ENCODE measurements around the gene CYFIP1. TPM values are rescaled to one million over a fixed set of nuclear protein-coding genes. Genes with fewer than 3 reads are reported as not detected.

The CYFIP1 gene
- total RNA-seq, 2 donors from 2014 or later, result 134 to 139 TPM

GRCh38 chr15:22981051-22981840 lies 1.1 kb upstream of the CYFIP1 start:
- H3K4me1 Mint-ChIP-seq, result peaks cover 6% of the 10 kb centered on the region
- no peaks in the 10 kb centered on the region for H3K36me3 ChIP-seq (ENCODE audit: control insufficient read depth, insufficient read depth, low read length)
- peak; percentile 21 for DNase-seq
- no peaks in the 10 kb centered on the region for H3K9me3 ChIP-seq (ENCODE audit: control insufficient read depth, low read length)
- H3K27me3 Mint-ChIP-seq (ENCODE audit: insufficient read depth), result peaks cover 17% of the 10 kb centered on the region
- no peaks in the 10 kb centered on the region for H3K9me3 Mint-ChIP-seq
- no peak overlapping the region for H3K27ac ChIP-seq (ENCODE audit: low read depth, low read length)
- H3K4me1 ChIP-seq (ENCODE audit: control insufficient read depth, insufficient read depth, low read length), result peaks cover 3% of the 10 kb centered on the region
- TF ChIP-seq CTCF (conservative IDR thresholded peaks at IDR 0.05), result no peak
- H3K9ac ChIP-seq (ENCODE audit: extremely low read depth, low read length, poor library complexity, severe bottlenecking), result peak overlapping the region; percentile 38
- no peaks in the 10 kb centered on the region for H3K36me3 Mint-ChIP-seq (ENCODE audit: low read depth)
- WGBS, 2 experiments (ENCODE audit: insufficient coverage in 1 of 2, insufficient read length in 1 of 2), result 65 to 74% methylated on average over 19 to 26 of the region's 30 CpGs
- peak overlapping the region; percentile 44 for H3K27ac Mint-ChIP-seq
- peak overlapping the region; percentile 83 for H3K4me3 ChIP-seq (ENCODE audit: low read length)
- peaks cover 6% of the 10 kb centered on the region for H3K27me3 ChIP-seq (ENCODE audit: control insufficient read depth, insufficient read depth, low read length, poor library complexity, severe bottlenecking)
- H3K4me3 Mint-ChIP-seq, result peak overlapping the region; percentile 80

- H3K4me1 ChIP-seq (ENCODE audit: control insufficient read depth, insufficient read depth, low read length), result peaks cover 3% of the 10 kb centered on the region
- TF ChIP-seq CTCF (conservative IDR thresholded peaks at IDR 0.05), result no peak
- H3K4me3 ChIP-seq (ENCODE audit: low read length), result peak overlapping the region; percentile 100
- no peaks in the 10 kb centered on the region for H3K36me3 ChIP-seq (ENCODE audit: control insufficient read depth, insufficient read depth, low read length)
- Mint-ChIP-seq H3K27ac (peak overlapping the region; percentile 62), H3K4me3 (peak overlapping the region; percentile 80), H3K27me3 (ENCODE audit: insufficient read depth) (peaks cover 17% of the 10 kb centered on the region), H3K9me3 (no peaks in the 10 kb centered on the region), H3K36me3 (ENCODE audit: low read depth) (no peaks in the 10 kb centered on the region), H3K4me1 (peaks cover 10% of the 10 kb centered on the region)
- H3K27me3 ChIP-seq (ENCODE audit: control insufficient read depth, insufficient read depth, low read length, poor library complexity, severe bottlenecking), result peaks cover 6% of the 10 kb centered on the region
- 0% methylated on average over 46 to 88 of the region's 88 CpGs for WGBS, 2 experiments (ENCODE audit: insufficient coverage in 1 of 2, insufficient read length in 1 of 2)
- H3K27ac ChIP-seq (ENCODE audit: low read depth, low read length), result peak overlapping the region; percentile 24
- peak; percentile 82 for DNase-seq
- H3K9ac ChIP-seq (ENCODE audit: extremely low read depth, low read length, poor library complexity, severe bottlenecking), result peak overlapping the region; percentile 86
- H3K9me3 ChIP-seq (ENCODE audit: control insufficient read depth, low read length), result no peaks in the 10 kb centered on the region
Observed at GRCh38 chr15:22979238-22980188, 655 bp downstream of the CYFIP1 start.

GRCh38 chr15:22978691-22979237 lies 1.4 kb downstream of the CYFIP1 start:
- Mint-ChIP-seq H3K27me3 (ENCODE audit: insufficient read depth) (peaks cover 17% of the 10 kb centered on the region), H3K4me3 (peak overlapping the region; percentile 80), H3K36me3 (ENCODE audit: low read depth) (no peaks in the 10 kb centered on the region), H3K27ac (no peak overlapping the region), H3K9me3 (no peaks in the 10 kb centered on the region), H3K4me1 (peaks cover 10% of the 10 kb centered on the region)
- peaks cover 6% of the 10 kb centered on the region for H3K27me3 ChIP-seq (ENCODE audit: control insufficient read depth, insufficient read depth, low read length, poor library complexity, severe bottlenecking)
- peaks cover 3% of the 10 kb centered on the region for H3K4me1 ChIP-seq (ENCODE audit: control insufficient read depth, insufficient read depth, low read length)
- no peak for DNase-seq
- no peaks in the 10 kb centered on the region for H3K36me3 ChIP-seq (ENCODE audit: control insufficient read depth, insufficient read depth, low read length)
- H3K4me3 ChIP-seq (ENCODE audit: low read length), result peak overlapping the region; percentile 100
- H3K27ac ChIP-seq (ENCODE audit: low read depth, low read length), result no peak overlapping the region
- 17 to 18% methylated on average over 14 to 22 of the region's 22 CpGs for WGBS, 2 experiments (ENCODE audit: insufficient coverage in 1 of 2, insufficient read length in 1 of 2)
- no peaks in the 10 kb centered on the region for H3K9me3 ChIP-seq (ENCODE audit: control insufficient read depth, low read length)
- peak overlapping the region; percentile 86 for H3K9ac ChIP-seq (ENCODE audit: extremely low read depth, low read length, poor library complexity, severe bottlenecking)
- TF ChIP-seq CTCF (conservative IDR thresholded peaks at IDR 0.05), result no peak
